Measurements from ENCODE around the gene SMOC1.
A peak's percentile ranks its signal among the peaks of the same experiment; 100 is the strongest.

Gene SMOC1, protein sequence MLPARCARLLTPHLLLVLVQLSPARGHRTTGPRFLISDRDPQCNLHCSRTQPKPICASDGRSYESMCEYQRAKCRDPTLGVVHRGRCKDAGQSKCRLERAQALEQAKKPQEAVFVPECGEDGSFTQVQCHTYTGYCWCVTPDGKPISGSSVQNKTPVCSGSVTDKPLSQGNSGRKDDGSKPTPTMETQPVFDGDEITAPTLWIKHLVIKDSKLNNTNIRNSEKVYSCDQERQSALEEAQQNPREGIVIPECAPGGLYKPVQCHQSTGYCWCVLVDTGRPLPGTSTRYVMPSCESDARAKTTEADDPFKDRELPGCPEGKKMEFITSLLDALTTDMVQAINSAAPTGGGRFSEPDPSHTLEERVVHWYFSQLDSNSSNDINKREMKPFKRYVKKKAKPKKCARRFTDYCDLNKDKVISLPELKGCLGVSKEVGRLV

DNA sequence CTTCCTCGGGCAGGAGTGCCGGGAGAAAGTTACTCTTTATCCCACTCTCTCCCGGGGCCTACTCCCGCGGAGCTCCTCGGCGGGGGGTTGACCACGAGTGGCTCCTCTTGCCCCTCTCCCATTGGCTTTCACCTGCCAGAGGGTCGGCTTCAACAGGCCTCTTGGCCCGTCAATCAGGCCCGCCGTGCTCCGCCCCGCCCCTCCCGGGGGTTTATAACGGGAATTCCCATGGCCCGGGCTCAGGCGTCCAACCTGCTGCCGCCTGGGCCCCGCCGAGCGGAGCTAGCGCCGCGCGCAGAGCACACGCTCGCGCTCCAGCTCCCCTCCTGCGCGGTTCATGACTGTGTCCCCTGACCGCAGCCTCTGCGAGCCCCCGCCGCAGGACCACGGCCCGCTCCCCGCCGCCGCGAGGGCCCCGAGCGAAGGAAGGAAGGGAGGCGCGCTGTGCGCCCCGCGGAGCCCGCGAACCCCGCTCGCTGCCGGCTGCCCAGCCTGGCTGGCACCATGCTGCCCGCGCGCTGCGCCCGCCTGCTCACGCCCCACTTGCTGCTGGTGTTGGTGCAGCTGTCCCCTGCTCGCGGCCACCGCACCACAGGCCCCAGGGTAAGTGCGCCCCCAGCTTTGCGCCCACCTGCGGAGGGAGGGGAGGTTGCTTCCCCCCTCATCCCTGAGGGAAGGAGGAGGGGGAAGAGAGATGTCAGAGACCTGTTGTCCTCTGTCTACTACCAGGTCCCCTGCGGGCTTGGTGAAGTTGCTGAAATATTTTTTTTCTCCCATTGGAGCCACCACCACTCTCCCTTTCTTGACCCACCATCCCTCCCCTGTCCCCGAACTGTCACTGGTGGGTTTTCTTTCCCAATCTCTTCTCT is at the start of gene SMOC1:
Gene SMOC1, plus strand, starts transcription at position 242 of the 869 bp plus-strand sequence. Its CDS starts 263 bp downstream, at position 505.
- H3K9ac ChIP-seq (ENCODE audit: insufficient read length, low read depth): peak within 1 kb of the TSS; percentile 64
- DNase-seq (ENCODE audit: low read depth, low spot score): peak; percentile 35
- TF ChIP-seq YY1 (IDR thresholded peaks at IDR 0.05; ENCODE audit: insufficient read depth, insufficient read length): no peak
- no peak for TF ChIP-seq ZNF274 (IDR thresholded peaks at IDR 0.05; ENCODE audit: low read depth, low read length)
- no peak for TF ChIP-seq SUZ12 (IDR thresholded peaks at IDR 0.05; ENCODE audit: extremely low read depth, insufficient read depth, insufficient read length)

DNA sequence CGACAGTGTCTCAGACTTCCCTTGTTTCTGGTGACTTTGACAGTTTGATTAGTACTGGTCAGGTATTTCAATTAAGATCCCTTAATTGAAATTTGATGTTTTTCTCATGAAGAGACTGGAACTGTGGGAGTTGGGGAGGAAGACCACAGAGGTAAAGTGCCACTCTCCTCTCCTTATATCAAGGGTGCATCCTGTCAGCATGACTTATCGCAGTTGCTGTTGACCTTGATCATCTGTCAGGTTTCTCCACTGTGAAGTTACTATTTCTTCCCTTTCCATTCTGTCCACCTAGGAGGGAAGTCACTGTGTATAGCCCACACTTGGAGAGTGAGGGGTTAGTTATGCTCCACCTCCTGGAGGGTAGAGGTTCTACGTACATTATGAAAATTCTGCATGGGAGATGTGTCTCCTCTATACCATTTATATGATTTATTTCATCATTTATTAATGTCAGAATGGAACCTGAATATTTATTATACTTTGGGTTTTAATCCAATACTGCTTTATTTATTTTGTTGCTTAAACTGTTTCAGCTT is 40.3 kb upstream of the SMOC1 start:
- H3K9me3 ChIP-seq (ENCODE audit: insufficient read depth, low read length): no peaks in the 10 kb centered on the region
- no peak for DNase-seq (ENCODE audit: low read depth, low spot score)
- no peak overlapping the region for H3K9ac ChIP-seq (ENCODE audit: insufficient read length, low read depth)
- H3K4me3 ChIP-seq (ENCODE audit: insufficient read length, low read depth): no peak overlapping the region
- H3K27me3 ChIP-seq (ENCODE audit: insufficient read depth, insufficient read length): no peaks in the 10 kb centered on the region
- peaks cover 3% of the 10 kb centered on the region for H3K4me1 ChIP-seq (ENCODE audit: insufficient read depth, insufficient read length)
- no peaks in the 10 kb centered on the region for H3K36me3 ChIP-seq (ENCODE audit: insufficient read depth, insufficient read length, low read length)
- no peak for TF ChIP-seq YY1 (IDR thresholded peaks at IDR 0.05; ENCODE audit: insufficient read depth, insufficient read length)
- no peak for TF ChIP-seq SUZ12 (IDR thresholded peaks at IDR 0.05; ENCODE audit: extremely low read depth, insufficient read depth, insufficient read length)
- TF ChIP-seq ZNF274 (IDR thresholded peaks at IDR 0.05; ENCODE audit: low read depth, low read length): no peak

More for the DNA sequence above, at the start of gene SMOC1:
- H3K9me3 ChIP-seq (ENCODE audit: insufficient read depth, low read length): no peaks in the 10 kb centered on the region
- peak within 1 kb of the TSS; percentile 62 for H3K4me3 ChIP-seq (ENCODE audit: insufficient read length, low read depth)
- peaks cover 5% of the 10 kb centered on the region for H3K4me1 ChIP-seq (ENCODE audit: insufficient read depth, insufficient read length)
- peaks cover 47% of the 10 kb centered on the region for H3K27me3 ChIP-seq (ENCODE audit: insufficient read depth, insufficient read length)
- H3K36me3 ChIP-seq (ENCODE audit: insufficient read depth, insufficient read length, low read length): no peaks in the 10 kb centered on the region

DNA sequence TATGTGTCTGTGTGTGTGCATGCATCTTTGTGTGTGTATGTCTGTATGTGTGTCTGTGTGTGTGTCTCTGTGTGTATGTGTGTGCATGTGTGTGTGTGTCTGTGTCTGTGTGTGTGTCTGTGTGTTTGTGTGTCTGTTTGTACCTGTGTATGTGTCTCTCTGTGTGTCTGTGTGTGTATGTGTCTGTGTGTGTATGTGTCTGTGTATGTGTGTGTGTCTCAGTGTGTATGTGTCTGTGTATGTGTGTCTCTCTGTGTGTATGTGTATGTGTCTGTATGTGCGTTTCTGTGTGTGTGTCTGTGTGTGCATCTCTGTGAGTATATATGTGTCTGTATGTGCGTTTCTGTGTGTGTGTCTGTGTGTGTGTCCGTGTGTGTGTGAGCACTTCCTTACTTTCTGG is 39.6 kb upstream of the SMOC1 start:
- Histone ChIP-seq H3K27me3 (ENCODE audit: insufficient read depth, insufficient read length) (no peaks in the 10 kb centered on the region), H3K36me3 (ENCODE audit: insufficient read depth, insufficient read length, low read length) (no peaks in the 10 kb centered on the region), H3K9ac (ENCODE audit: insufficient read length, low read depth) (no peak overlapping the region), H3K9me3 (ENCODE audit: insufficient read depth, low read length) (no peaks in the 10 kb centered on the region), H3K4me1 (ENCODE audit: insufficient read depth, insufficient read length) (peaks cover 3% of the 10 kb centered on the region), H3K4me3 (ENCODE audit: insufficient read length, low read depth) (no peak overlapping the region)
- DNase-seq (ENCODE audit: low read depth, low spot score): no peak
- TF ChIP-seq SUZ12 (IDR thresholded peaks at IDR 0.05; ENCODE audit: extremely low read depth, insufficient read depth, insufficient read length) (no peak), ZNF274 (IDR thresholded peaks at IDR 0.05; ENCODE audit: low read depth, low read length) (no peak), YY1 (IDR thresholded peaks at IDR 0.05; ENCODE audit: insufficient read depth, insufficient read length) (no peak)

DNA sequence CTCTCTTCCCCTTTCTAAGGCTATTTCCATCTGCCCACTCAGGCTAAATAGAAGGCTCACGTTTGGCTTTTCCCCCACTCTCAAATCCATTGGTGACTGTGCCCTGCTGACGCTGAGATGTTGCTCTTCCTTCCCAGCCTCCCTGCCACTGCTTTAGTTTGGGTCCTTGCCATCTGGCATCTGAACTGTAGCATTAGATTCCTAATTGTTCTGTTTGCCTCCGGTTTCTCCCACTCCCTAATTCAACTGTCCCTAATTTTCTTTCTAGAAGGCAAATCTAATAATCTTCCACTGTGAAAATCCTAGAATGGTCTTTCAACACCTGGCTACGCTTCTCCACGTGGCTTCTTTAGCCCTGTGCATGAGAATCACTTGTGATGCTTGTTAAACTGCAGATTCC is 37.6 kb upstream of the SMOC1 start:
- no peaks in the 10 kb centered on the region for H3K9me3 ChIP-seq (ENCODE audit: insufficient read depth, low read length)
- H3K9ac ChIP-seq (ENCODE audit: insufficient read length, low read depth): no peak overlapping the region
- no peak overlapping the region for H3K4me3 ChIP-seq (ENCODE audit: insufficient read length, low read depth)
- no peak for DNase-seq (ENCODE audit: low read depth, low spot score)
- H3K4me1 ChIP-seq (ENCODE audit: insufficient read depth, insufficient read length): peaks cover 3% of the 10 kb centered on the region
- no peaks in the 10 kb centered on the region for H3K27me3 ChIP-seq (ENCODE audit: insufficient read depth, insufficient read length)
- TF ChIP-seq YY1 (IDR thresholded peaks at IDR 0.05; ENCODE audit: insufficient read depth, insufficient read length) (no peak), ZNF274 (IDR thresholded peaks at IDR 0.05; ENCODE audit: low read depth, low read length) (no peak), SUZ12 (IDR thresholded peaks at IDR 0.05; ENCODE audit: extremely low read depth, insufficient read depth, insufficient read length) (no peak)
- H3K36me3 ChIP-seq (ENCODE audit: insufficient read depth, insufficient read length, low read length): no peaks in the 10 kb centered on the region

DNA sequence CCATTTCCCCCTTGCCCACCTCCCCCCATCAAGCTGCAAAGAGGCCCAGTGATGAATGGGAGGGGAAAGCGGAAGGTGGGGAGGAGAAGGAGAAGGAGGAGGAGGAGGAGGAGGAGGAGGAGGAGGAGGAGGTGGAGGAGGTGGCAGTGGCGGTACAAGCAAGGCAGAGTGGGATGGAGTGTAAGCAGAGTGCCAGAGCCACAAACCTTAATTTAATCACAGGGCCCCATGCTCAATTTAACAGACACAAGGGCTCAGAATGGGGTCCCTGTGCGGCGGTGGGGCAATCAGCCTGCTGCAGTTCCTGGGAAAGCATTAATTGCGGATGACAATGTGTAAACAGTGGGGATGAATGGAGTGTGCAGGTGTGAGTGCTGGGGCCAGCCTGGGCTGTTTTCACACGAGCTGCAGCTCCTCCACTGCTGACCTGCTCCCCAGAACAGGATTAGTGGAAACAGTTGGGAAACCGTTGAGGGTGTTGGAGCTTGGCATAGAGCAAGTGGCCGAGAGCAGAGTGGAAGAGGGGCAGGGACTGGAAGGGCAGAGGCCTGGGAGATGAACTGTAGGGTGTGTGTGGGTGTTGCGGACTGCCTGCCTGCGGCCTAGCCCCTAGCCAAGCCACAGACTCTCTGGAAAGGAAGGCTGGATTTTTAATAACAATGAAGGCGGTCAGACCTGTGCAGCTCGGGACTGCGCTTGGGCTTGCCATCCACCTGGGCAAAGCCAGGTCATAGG is 36.4 kb upstream of the SMOC1 start:
- Histone ChIP-seq H3K9ac (ENCODE audit: insufficient read length, low read depth) (no peak overlapping the region), H3K27me3 (ENCODE audit: insufficient read depth, insufficient read length) (no peaks in the 10 kb centered on the region), H3K4me1 (ENCODE audit: insufficient read depth, insufficient read length) (peaks cover 3% of the 10 kb centered on the region), H3K4me3 (ENCODE audit: insufficient read length, low read depth) (no peak overlapping the region), H3K9me3 (ENCODE audit: insufficient read depth, low read length) (no peaks in the 10 kb centered on the region), H3K36me3 (ENCODE audit: insufficient read depth, insufficient read length, low read length) (no peaks in the 10 kb centered on the region)
- TF ChIP-seq SUZ12 (IDR thresholded peaks at IDR 0.05; ENCODE audit: extremely low read depth, insufficient read depth, insufficient read length) (no peak), YY1 (IDR thresholded peaks at IDR 0.05; ENCODE audit: insufficient read depth, insufficient read length) (no peak), ZNF274 (IDR thresholded peaks at IDR 0.05; ENCODE audit: low read depth, low read length) (no peak)
- no peak for DNase-seq (ENCODE audit: low read depth, low spot score)

DNA sequence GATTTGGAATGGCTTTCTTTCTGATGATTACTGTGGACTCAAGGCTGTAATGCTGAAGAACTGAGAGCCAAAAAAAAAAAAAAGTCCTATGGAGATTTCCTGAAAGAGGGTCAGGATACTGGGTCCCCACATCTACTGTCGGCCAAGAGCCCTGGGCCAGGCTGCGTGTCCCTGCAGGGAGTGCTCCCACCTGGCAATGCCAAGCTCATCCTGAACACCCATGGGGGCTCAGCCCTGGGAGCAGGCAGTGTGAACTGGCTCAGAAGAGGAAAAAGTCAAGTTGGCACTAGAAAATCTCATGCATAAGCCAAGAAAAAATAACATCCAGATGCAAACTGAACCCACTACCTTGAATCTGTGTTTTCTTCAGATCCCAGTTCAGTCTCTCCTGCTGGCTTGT is 35.0 kb upstream of the SMOC1 start:
- no peak for DNase-seq (ENCODE audit: low read depth, low spot score)
- Histone ChIP-seq H3K4me1 (ENCODE audit: insufficient read depth, insufficient read length) (peaks cover 3% of the 10 kb centered on the region), H3K9ac (ENCODE audit: insufficient read length, low read depth) (no peak overlapping the region), H3K36me3 (ENCODE audit: insufficient read depth, insufficient read length, low read length) (no peaks in the 10 kb centered on the region), H3K4me3 (ENCODE audit: insufficient read length, low read depth) (no peak overlapping the region), H3K9me3 (ENCODE audit: insufficient read depth, low read length) (no peaks in the 10 kb centered on the region), H3K27me3 (ENCODE audit: insufficient read depth, insufficient read length) (no peaks in the 10 kb centered on the region)
- no peak for TF ChIP-seq YY1 (IDR thresholded peaks at IDR 0.05; ENCODE audit: insufficient read depth, insufficient read length)
- no peak for TF ChIP-seq SUZ12 (IDR thresholded peaks at IDR 0.05; ENCODE audit: extremely low read depth, insufficient read depth, insufficient read length)
- TF ChIP-seq ZNF274 (IDR thresholded peaks at IDR 0.05; ENCODE audit: low read depth, low read length): no peak
